ENCODE data around the gene NRGN. TPM values are rescaled to one million over a fixed set of nuclear protein-coding genes. Genes with fewer than 3 reads are reported as not detected.

NRGN gene
- polyA plus RNA-seq, 4 donors: 0.67 to 6.5 (median 2.3) TPM; not detected in 1

- DNase-seq: no peak
- no peak for FAIRE-seq
- Histone ChIP-seq H3K27me3 (ENCODE audit: control insufficient read depth in 3 of 3, insufficient read depth in 3 of 3, low read length in 3 of 3) (peaks cover 0 to 90% (median 2%) of the 10 kb centered on the region in 3 donors), H3K4me1 (ENCODE audit: control insufficient read depth in 3 of 3, insufficient read depth in 2 of 3, low read depth in 1 of 3, low read length in 2 of 3) (peaks cover 0 to 18% (median 0%) of the 10 kb centered on the region in 3 donors), H3K27ac (ENCODE audit: low read depth in 1 of 3, low read length in 2 of 3) (no peak overlapping the region), H3K9me3 (ENCODE audit: control insufficient read depth in 2 of 2, insufficient read depth in 1 of 2, low read depth in 1 of 2, low read length in 1 of 2) (no peaks in the 10 kb centered on the region), H3K36me3 (ENCODE audit: control insufficient read depth in 3 of 3, insufficient read depth in 2 of 3, low read depth in 1 of 3, low read length in 3 of 3) (no peaks in the 10 kb centered on the region), H3K4me3 (ENCODE audit: low read depth in 1 of 3, low read length in 3 of 3) (peak overlapping the region in 1 of 3 donors; percentile 9)
- WGBS, 3 donors: 64 to 80% (median 72%) methylated on average over 11 of the region's 11 CpGs
These were observed 11.6 kb downstream of the NRGN start for GRCh38 chr11:124751391-124751740.

DNA sequence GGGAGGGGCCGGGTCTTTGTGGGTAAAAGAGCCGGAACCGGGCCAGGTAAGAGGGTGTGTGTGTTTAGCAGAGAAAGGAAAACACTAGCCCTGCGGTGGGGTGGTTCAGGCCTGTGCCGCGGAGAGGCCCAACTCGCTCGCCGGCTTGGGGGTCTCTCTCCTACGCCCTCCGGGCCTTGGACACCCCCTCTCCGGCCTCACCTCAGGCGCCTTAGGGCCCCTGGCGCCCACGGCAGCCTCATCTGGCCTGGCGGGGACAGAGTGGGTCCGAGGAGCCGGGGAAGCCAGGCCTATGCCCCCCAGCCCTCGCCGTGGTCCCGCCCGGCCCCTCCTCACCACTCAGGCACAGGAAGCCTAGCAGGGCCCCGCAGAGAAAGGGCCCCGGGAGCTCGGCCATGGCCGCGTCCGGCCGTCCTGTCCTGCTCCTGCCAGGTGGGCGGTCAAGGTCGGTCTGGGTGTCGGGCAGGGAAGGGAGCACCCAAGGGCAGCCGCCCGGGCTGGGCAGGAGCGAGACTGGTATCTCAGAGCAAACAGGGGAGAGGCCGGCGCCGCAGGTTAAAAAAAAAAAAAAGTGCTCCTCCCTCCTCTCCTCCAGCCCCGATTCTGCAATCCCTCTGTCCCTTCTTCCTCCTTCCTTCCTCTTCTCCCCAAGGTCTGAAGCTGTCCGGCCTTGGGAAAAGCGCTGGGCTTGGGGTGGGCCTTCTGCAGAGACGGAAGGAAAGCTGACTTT is 12.2 kb downstream of the NRGN start, which contains the start of gene VSIG2:
Gene VSIG2 (minus strand): TSS at position 515 of the 730 bp plus-strand sequence. CDS start 118 bp downstream, at position 397.
- DNase-seq: no peak
- Histone ChIP-seq H3K4me3 (ENCODE audit: low read depth in 1 of 3, low read length in 3 of 3) (peak within 1 kb of the TSS in 2 of 3 donors; percentile 9 to 19), H3K36me3 (ENCODE audit: control insufficient read depth in 3 of 3, insufficient read depth in 2 of 3, low read depth in 1 of 3, low read length in 3 of 3) (no peaks in the 10 kb centered on the region), H3K9me3 (ENCODE audit: control insufficient read depth in 2 of 2, insufficient read depth in 1 of 2, low read depth in 1 of 2, low read length in 1 of 2) (no peaks in the 10 kb centered on the region), H3K27ac (ENCODE audit: low read depth in 1 of 3, low read length in 2 of 3) (no peak within 1 kb of the TSS), H3K4me1 (ENCODE audit: control insufficient read depth in 3 of 3, insufficient read depth in 2 of 3, low read depth in 1 of 3, low read length in 2 of 3) (peaks cover 0 to 18% (median 0%) of the 10 kb centered on the region in 3 donors), H3K27me3 (ENCODE audit: control insufficient read depth in 3 of 3, insufficient read depth in 3 of 3, low read length in 3 of 3) (peaks cover 0 to 90% (median 2%) of the 10 kb centered on the region in 3 donors)
- FAIRE-seq: no peak
- 32 to 44% (median 37%) methylated on average over 37 to 42 of the region's 42 CpGs for WGBS, 3 donors

- WGBS, 3 donors: 53 to 73% (median 68%) methylated on average over 10 of the region's 10 CpGs
- peaks cover 0 to 14% (median 0%) of the 10 kb centered on the region in 3 donors for H3K4me1 ChIP-seq (ENCODE audit: control insufficient read depth in 3 of 3, insufficient read depth in 2 of 3, low read depth in 1 of 3, low read length in 2 of 3)
- H3K36me3 ChIP-seq (ENCODE audit: control insufficient read depth in 3 of 3, insufficient read depth in 2 of 3, low read depth in 1 of 3, low read length in 3 of 3): no peaks in the 10 kb centered on the region
- no peak overlapping the region for H3K27ac ChIP-seq (ENCODE audit: low read depth in 1 of 3, low read length in 2 of 3)
- H3K27me3 ChIP-seq (ENCODE audit: control insufficient read depth in 3 of 3, insufficient read depth in 3 of 3, low read length in 3 of 3): peaks cover 0 to 91% (median 0%) of the 10 kb centered on the region in 3 donors
- no peaks in the 10 kb centered on the region for H3K9me3 ChIP-seq (ENCODE audit: control insufficient read depth in 2 of 2, insufficient read depth in 1 of 2, low read depth in 1 of 2, low read length in 1 of 2)
- FAIRE-seq: no peak
- DNase-seq: no peak
- H3K4me3 ChIP-seq (ENCODE audit: low read depth in 1 of 3, low read length in 3 of 3): peak overlapping the region in 1 of 3 donors; percentile 19
These were observed 12.8 kb downstream of the NRGN start for GRCh38 chr11:124752471-124753102.

GRCh38 chr11:124753205-124753604 is 13.5 kb downstream of the NRGN start:
- DNase-seq (no peak), FAIRE-seq (no peak)
- Histone ChIP-seq H3K9me3 (ENCODE audit: control insufficient read depth in 2 of 2, insufficient read depth in 1 of 2, low read depth in 1 of 2, low read length in 1 of 2) (no peaks in the 10 kb centered on the region), H3K27ac (ENCODE audit: low read depth in 1 of 3, low read length in 2 of 3) (no peak overlapping the region), H3K36me3 (ENCODE audit: control insufficient read depth in 3 of 3, insufficient read depth in 2 of 3, low read depth in 1 of 3, low read length in 3 of 3) (no peaks in the 10 kb centered on the region), H3K27me3 (ENCODE audit: control insufficient read depth in 3 of 3, insufficient read depth in 3 of 3, low read length in 3 of 3) (peaks cover 0 to 91% (median 0%) of the 10 kb centered on the region in 3 donors), H3K4me1 (ENCODE audit: control insufficient read depth in 3 of 3, insufficient read depth in 2 of 3, low read depth in 1 of 3, low read length in 2 of 3) (peaks cover 0 to 17% (median 0%) of the 10 kb centered on the region in 3 donors), H3K4me3 (ENCODE audit: low read depth in 1 of 3, low read length in 3 of 3) (no peak overlapping the region)

- H3K9me3 ChIP-seq (ENCODE audit: control insufficient read depth in 2 of 2, insufficient read depth in 1 of 2, low read depth in 1 of 2, low read length in 1 of 2): no peaks in the 10 kb centered on the region
- H3K27ac ChIP-seq (ENCODE audit: low read depth in 1 of 3, low read length in 2 of 3): no peak overlapping the region
- peaks cover 0 to 91% (median 0%) of the 10 kb centered on the region in 3 donors for H3K27me3 ChIP-seq (ENCODE audit: control insufficient read depth in 3 of 3, insufficient read depth in 3 of 3, low read length in 3 of 3)
- peaks cover 0 to 22% (median 0%) of the 10 kb centered on the region in 3 donors for H3K4me1 ChIP-seq (ENCODE audit: control insufficient read depth in 3 of 3, insufficient read depth in 2 of 3, low read depth in 1 of 3, low read length in 2 of 3)
- no peak for FAIRE-seq
- 88 to 94% (median 93%) methylated on average over 7 of the region's 7 CpGs for WGBS, 3 donors
- no peak for DNase-seq
- no peak overlapping the region for H3K4me3 ChIP-seq (ENCODE audit: low read depth in 1 of 3, low read length in 3 of 3)
- no peaks in the 10 kb centered on the region for H3K36me3 ChIP-seq (ENCODE audit: control insufficient read depth in 3 of 3, insufficient read depth in 2 of 3, low read depth in 1 of 3, low read length in 3 of 3)
These were observed 13.9 kb downstream of the NRGN start for GRCh38 chr11:124753624-124754023.

DNA sequence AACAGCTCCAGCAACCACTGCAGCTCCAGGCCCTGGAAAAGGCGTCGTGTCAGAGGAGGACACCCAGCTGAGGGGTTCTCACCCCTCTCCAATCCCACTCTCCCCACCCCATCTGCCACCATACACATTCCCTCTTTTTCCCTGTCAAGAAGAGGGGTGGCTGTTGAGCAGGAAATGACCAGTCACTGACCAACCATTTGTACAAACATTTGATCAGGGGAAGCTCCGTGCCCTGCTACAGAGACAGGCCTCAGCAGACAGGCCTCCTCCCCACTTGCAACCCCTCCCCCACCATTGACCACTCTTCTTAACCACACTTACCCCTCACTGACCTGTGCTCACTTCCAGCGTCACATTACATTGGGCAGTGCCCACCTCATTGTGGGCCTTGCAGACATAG is 14.6 kb downstream of the NRGN start:
- Histone ChIP-seq H3K4me3 (ENCODE audit: low read depth in 1 of 3, low read length in 3 of 3) (no peak overlapping the region), H3K27me3 (ENCODE audit: control insufficient read depth in 3 of 3, insufficient read depth in 3 of 3, low read length in 3 of 3) (peaks cover 0 to 91% (median 2%) of the 10 kb centered on the region in 3 donors), H3K9me3 (ENCODE audit: control insufficient read depth in 2 of 2, insufficient read depth in 1 of 2, low read depth in 1 of 2, low read length in 1 of 2) (no peaks in the 10 kb centered on the region), H3K36me3 (ENCODE audit: control insufficient read depth in 3 of 3, insufficient read depth in 2 of 3, low read depth in 1 of 3, low read length in 3 of 3) (no peaks in the 10 kb centered on the region), H3K27ac (ENCODE audit: low read depth in 1 of 3, low read length in 2 of 3) (no peak overlapping the region), H3K4me1 (ENCODE audit: control insufficient read depth in 3 of 3, insufficient read depth in 2 of 3, low read depth in 1 of 3, low read length in 2 of 3) (peaks cover 0 to 27% (median 0%) of the 10 kb centered on the region in 3 donors)
- WGBS, 3 donors: 77 to 91% (median 90%) methylated on average over 4 of the region's 4 CpGs
- no peak for DNase-seq
- no peak for FAIRE-seq

DNA sequence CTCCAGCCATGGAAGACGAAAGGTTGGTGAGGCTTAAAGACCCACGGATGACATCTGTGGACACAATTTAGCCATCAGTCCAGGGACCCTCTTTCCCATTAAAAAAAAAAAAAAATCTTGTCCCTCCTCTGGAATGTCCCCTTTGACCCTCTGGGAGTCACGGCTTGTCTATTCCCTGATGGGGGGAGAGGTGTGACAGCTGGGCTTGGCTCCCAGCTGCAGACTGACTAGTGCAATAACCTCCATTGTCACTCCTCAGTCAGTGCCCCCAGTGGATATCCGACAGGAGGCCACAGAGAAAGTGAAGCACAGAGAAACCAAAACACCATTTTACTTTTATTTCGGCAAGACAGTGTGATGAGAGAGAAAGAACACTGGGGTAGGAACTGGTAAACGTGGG is 15.0 kb downstream of the NRGN start:
- Histone ChIP-seq H3K4me1 (ENCODE audit: control insufficient read depth in 3 of 3, insufficient read depth in 2 of 3, low read depth in 1 of 3, low read length in 2 of 3) (peaks cover 0 to 28% (median 0%) of the 10 kb centered on the region in 3 donors), H3K27me3 (ENCODE audit: control insufficient read depth in 3 of 3, insufficient read depth in 3 of 3, low read length in 3 of 3) (peaks cover 0 to 91% (median 5%) of the 10 kb centered on the region in 3 donors), H3K36me3 (ENCODE audit: control insufficient read depth in 3 of 3, insufficient read depth in 2 of 3, low read depth in 1 of 3, low read length in 3 of 3) (no peaks in the 10 kb centered on the region), H3K27ac (ENCODE audit: low read depth in 1 of 3, low read length in 2 of 3) (no peak overlapping the region), H3K9me3 (ENCODE audit: control insufficient read depth in 2 of 2, insufficient read depth in 1 of 2, low read depth in 1 of 2, low read length in 1 of 2) (no peaks in the 10 kb centered on the region), H3K4me3 (ENCODE audit: low read depth in 1 of 3, low read length in 3 of 3) (no peak overlapping the region)
- WGBS, 3 donors: 72 to 82% (median 77%) methylated on average over 6 of the region's 6 CpGs
- DNase-seq: no peak
- FAIRE-seq: no peak

- H3K9me3 ChIP-seq (ENCODE audit: control insufficient read depth in 2 of 2, insufficient read depth in 1 of 2, low read depth in 1 of 2, low read length in 1 of 2): peaks cover 0 to 6% of the 10 kb centered on the region in 2 donors
- WGBS, 3 donors: 39 to 68% (median 46%) methylated on average over 9 of the region's 9 CpGs
- peaks cover 0 to 93% (median 13%) of the 10 kb centered on the region in 3 donors for H3K27me3 ChIP-seq (ENCODE audit: control insufficient read depth in 3 of 3, insufficient read depth in 3 of 3, low read length in 3 of 3)
- no peaks in the 10 kb centered on the region for H3K36me3 ChIP-seq (ENCODE audit: control insufficient read depth in 3 of 3, insufficient read depth in 2 of 3, low read depth in 1 of 3, low read length in 3 of 3)
- H3K4me1 ChIP-seq (ENCODE audit: control insufficient read depth in 3 of 3, insufficient read depth in 2 of 3, low read depth in 1 of 3, low read length in 2 of 3): peaks cover 0 to 39% (median 0%) of the 10 kb centered on the region in 3 donors
- FAIRE-seq (no peak), DNase-seq (no peak)
- H3K27ac ChIP-seq (ENCODE audit: low read depth in 1 of 3, low read length in 2 of 3): no peak overlapping the region
- no peak overlapping the region for H3K4me3 ChIP-seq (ENCODE audit: low read depth in 1 of 3, low read length in 3 of 3)
These were observed 16.5 kb downstream of the NRGN start for GRCh38 chr11:124756033-124756752.
